H1 (cell line): ENCODE measurements around the gene RNASE12. TPM values are rescaled to one million over a fixed set of nuclear protein-coding genes. Genes with fewer than 3 reads are reported as not detected.

Experiments used
- EZH2 ChIP-seq: fragments of 200-600 bp; sonication (generic); IDR thresholded peaks from 2 replicates; pipeline ENCODE4 v1.7.1; 2012; ENCODE audit warnings: low read depth, mild to moderate bottlenecking, moderate library complexity, low read length, inconsistent platforms; ENCODE audit not compliant: severe bottlenecking
- FOSL1 ChIP-seq: IDR thresholded peaks from 2 replicates; pipeline ENCODE4 v1.6.1; 2011; ENCODE audit warnings: mild to moderate bottlenecking, low read depth, low read length, moderate library complexity; ENCODE audit not compliant: insufficient read depth
- PHF8 ChIP-seq: fragments of 200-600 bp; sonication (generic); conservative IDR thresholded peaks from 2 replicates; pipeline ENCODE4 v1.7.1; 2012; ENCODE audit warnings: low read depth, mild to moderate bottlenecking, inconsistent platforms, low read length, moderate library complexity
- SAP30 ChIP-seq: fragments of 300-600 bp; sonication (generic); IDR thresholded peaks from 2 replicates; pipeline ENCODE4 v1.7.1; 2012; ENCODE audit warnings: low read length, moderate library complexity, mild to moderate bottlenecking, inconsistent platforms; ENCODE audit not compliant: insufficient read depth, insufficient replicate concordance
- SP2 ChIP-seq: IDR thresholded peaks from 2 replicates; pipeline ENCODE4 v1.6.1; 2012; ENCODE audit warnings: mild to moderate bottlenecking, low read length, inconsistent platforms
- polyA plus RNA-seq, 7 experiments: library from polyadenylated mRNA; depleted of rRNA in 3 of 7; stranded (reverse) in 5 of 7; unstranded in 2 of 7; fragments of >200 nt in 5 of 7; fragments of 200-250 nt in 2 of 7; gene quantifications; 1 replicate in 5 of 7; 2 replicates in 1 of 7; 4 replicates in 1 of 7; pipeline versions ENCODE4 v1.2.1 to v1.2.3, GENCODE V29; 2011 to 2013; ENCODE audit warnings: missing spikeins in 2 of 7, mixed read lengths in 2 of 7
- total RNA-seq: library from RNA; stranded (reverse); fragmentation: NEBNext Ultra II Directional; extraction: Animal tissue kit (Norgen Biotek cat#: 25700); gene quantifications from 2 replicates; pipeline ENCODE4 v1.2.1, GENCODE V29; 2021
- TF ChIP-seq, protein P1 (sequence below): fragments of 300-600 bp; sonication (generic); IDR thresholded peaks from 2 replicates; pipeline ENCODE4 v1.7.1; 2012; ENCODE audit warnings: low read length, moderate library complexity, mild to moderate bottlenecking, inconsistent platforms; ENCODE audit not compliant: insufficient replicate concordance
- TF ChIP-seq, protein P2 (sequence below), 3 experiments: IDR thresholded peaks; 1 replicate in 2 of 3; 2 replicates in 1 of 3; pipeline versions ENCODE4 v1.5.1 to v1.6.1; 2011; ENCODE audit warnings: low read length in 3 of 3, mild to moderate bottlenecking in 3 of 3, inconsistent platforms in 2 of 3, low read depth in 1 of 3, moderate library complexity in 1 of 3; ENCODE audit not compliant: insufficient read depth in 1 of 3; ENCODE audit errors: control extremely low read depth in 1 of 3

The RNASE12 gene
- total and polyA plus RNA-seq, 2 of the 8 experiments (the other 6 are each of a cell fraction or from before 2014, with no cell fraction given): not detected

DNA sequence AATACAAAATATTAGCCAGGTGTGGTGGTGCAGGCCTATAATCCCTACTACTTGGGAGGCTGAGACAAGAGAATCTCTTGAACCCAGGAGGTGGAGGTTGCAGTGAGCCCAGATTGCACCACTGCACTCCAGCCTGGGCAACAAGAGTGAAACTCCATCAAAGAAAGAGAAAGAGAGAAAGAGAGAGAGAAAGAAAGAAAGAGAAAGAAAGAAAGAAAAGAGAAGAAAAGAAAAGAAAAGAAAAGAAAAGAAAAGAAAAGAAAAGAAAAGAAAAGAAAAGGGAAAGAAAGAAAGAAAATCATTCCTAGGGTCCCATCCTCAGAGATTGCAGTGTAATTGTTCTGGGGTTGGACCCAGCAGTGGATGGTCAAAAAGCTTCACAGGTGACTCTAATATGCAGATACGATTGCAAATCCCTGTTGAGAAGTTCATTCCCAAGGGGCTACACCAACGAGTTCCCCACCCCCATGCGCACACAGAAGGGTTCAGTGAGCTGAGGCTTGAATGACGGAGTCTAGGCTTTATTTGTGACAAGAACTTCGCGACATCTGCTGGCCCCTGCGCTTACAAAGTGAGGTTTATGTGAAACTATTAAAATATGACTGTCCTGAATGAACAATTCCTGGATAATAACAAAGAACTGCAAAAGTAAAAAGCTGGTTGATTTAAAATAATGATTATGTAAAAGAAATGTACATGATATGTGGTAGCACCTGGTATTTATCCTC, 17.4 kb upstream of the RNASE12 start (continued):
- TF ChIP-seq, protein P1, sequence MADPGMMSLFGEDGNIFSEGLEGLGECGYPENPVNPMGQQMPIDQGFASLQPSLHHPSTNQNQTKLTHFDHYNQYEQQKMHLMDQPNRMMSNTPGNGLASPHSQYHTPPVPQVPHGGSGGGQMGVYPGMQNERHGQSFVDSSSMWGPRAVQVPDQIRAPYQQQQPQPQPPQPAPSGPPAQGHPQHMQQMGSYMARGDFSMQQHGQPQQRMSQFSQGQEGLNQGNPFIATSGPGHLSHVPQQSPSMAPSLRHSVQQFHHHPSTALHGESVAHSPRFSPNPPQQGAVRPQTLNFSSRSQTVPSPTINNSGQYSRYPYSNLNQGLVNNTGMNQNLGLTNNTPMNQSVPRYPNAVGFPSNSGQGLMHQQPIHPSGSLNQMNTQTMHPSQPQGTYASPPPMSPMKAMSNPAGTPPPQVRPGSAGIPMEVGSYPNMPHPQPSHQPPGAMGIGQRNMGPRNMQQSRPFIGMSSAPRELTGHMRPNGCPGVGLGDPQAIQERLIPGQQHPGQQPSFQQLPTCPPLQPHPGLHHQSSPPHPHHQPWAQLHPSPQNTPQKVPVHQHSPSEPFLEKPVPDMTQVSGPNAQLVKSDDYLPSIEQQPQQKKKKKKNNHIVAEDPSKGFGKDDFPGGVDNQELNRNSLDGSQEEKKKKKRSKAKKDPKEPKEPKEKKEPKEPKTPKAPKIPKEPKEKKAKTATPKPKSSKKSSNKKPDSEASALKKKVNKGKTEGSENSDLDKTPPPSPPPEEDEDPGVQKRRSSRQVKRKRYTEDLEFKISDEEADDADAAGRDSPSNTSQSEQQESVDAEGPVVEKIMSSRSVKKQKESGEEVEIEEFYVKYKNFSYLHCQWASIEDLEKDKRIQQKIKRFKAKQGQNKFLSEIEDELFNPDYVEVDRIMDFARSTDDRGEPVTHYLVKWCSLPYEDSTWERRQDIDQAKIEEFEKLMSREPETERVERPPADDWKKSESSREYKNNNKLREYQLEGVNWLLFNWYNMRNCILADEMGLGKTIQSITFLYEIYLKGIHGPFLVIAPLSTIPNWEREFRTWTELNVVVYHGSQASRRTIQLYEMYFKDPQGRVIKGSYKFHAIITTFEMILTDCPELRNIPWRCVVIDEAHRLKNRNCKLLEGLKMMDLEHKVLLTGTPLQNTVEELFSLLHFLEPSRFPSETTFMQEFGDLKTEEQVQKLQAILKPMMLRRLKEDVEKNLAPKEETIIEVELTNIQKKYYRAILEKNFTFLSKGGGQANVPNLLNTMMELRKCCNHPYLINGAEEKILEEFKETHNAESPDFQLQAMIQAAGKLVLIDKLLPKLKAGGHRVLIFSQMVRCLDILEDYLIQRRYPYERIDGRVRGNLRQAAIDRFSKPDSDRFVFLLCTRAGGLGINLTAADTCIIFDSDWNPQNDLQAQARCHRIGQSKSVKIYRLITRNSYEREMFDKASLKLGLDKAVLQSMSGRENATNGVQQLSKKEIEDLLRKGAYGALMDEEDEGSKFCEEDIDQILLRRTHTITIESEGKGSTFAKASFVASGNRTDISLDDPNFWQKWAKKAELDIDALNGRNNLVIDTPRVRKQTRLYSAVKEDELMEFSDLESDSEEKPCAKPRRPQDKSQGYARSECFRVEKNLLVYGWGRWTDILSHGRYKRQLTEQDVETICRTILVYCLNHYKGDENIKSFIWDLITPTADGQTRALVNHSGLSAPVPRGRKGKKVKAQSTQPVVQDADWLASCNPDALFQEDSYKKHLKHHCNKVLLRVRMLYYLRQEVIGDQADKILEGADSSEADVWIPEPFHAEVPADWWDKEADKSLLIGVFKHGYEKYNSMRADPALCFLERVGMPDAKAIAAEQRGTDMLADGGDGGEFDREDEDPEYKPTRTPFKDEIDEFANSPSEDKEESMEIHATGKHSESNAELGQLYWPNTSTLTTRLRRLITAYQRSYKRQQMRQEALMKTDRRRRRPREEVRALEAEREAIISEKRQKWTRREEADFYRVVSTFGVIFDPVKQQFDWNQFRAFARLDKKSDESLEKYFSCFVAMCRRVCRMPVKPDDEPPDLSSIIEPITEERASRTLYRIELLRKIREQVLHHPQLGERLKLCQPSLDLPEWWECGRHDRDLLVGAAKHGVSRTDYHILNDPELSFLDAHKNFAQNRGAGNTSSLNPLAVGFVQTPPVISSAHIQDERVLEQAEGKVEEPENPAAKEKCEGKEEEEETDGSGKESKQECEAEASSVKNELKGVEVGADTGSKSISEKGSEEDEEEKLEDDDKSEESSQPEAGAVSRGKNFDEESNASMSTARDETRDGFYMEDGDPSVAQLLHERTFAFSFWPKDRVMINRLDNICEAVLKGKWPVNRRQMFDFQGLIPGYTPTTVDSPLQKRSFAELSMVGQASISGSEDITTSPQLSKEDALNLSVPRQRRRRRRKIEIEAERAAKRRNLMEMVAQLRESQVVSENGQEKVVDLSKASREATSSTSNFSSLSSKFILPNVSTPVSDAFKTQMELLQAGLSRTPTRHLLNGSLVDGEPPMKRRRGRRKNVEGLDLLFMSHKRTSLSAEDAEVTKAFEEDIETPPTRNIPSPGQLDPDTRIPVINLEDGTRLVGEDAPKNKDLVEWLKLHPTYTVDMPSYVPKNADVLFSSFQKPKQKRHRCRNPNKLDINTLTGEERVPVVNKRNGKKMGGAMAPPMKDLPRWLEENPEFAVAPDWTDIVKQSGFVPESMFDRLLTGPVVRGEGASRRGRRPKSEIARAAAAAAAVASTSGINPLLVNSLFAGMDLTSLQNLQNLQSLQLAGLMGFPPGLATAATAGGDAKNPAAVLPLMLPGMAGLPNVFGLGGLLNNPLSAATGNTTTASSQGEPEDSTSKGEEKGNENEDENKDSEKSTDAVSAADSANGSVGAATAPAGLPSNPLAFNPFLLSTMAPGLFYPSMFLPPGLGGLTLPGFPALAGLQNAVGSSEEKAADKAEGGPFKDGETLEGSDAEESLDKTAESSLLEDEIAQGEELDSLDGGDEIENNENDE: no peak
- TF ChIP-seq FOSL1: no peak
- no peak for TF ChIP-seq SAP30
- no peak for TF ChIP-seq PHF8
- no peak for TF ChIP-seq SP2
- no peak for TF ChIP-seq EZH2
- TF ChIP-seq, protein P2, sequence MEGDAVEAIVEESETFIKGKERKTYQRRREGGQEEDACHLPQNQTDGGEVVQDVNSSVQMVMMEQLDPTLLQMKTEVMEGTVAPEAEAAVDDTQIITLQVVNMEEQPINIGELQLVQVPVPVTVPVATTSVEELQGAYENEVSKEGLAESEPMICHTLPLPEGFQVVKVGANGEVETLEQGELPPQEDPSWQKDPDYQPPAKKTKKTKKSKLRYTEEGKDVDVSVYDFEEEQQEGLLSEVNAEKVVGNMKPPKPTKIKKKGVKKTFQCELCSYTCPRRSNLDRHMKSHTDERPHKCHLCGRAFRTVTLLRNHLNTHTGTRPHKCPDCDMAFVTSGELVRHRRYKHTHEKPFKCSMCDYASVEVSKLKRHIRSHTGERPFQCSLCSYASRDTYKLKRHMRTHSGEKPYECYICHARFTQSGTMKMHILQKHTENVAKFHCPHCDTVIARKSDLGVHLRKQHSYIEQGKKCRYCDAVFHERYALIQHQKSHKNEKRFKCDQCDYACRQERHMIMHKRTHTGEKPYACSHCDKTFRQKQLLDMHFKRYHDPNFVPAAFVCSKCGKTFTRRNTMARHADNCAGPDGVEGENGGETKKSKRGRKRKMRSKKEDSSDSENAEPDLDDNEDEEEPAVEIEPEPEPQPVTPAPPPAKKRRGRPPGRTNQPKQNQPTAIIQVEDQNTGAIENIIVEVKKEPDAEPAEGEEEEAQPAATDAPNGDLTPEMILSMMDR (IDR thresholded peaks at IDR 0.05; ENCODE audit: control extremely low read depth in 1 of 3, insufficient read depth in 1 of 3, low read depth in 1 of 3, low read length in 3 of 3): no peak
